ENCODE measurements around the gene NPDC1.

The NPDC1 gene

DNA sequence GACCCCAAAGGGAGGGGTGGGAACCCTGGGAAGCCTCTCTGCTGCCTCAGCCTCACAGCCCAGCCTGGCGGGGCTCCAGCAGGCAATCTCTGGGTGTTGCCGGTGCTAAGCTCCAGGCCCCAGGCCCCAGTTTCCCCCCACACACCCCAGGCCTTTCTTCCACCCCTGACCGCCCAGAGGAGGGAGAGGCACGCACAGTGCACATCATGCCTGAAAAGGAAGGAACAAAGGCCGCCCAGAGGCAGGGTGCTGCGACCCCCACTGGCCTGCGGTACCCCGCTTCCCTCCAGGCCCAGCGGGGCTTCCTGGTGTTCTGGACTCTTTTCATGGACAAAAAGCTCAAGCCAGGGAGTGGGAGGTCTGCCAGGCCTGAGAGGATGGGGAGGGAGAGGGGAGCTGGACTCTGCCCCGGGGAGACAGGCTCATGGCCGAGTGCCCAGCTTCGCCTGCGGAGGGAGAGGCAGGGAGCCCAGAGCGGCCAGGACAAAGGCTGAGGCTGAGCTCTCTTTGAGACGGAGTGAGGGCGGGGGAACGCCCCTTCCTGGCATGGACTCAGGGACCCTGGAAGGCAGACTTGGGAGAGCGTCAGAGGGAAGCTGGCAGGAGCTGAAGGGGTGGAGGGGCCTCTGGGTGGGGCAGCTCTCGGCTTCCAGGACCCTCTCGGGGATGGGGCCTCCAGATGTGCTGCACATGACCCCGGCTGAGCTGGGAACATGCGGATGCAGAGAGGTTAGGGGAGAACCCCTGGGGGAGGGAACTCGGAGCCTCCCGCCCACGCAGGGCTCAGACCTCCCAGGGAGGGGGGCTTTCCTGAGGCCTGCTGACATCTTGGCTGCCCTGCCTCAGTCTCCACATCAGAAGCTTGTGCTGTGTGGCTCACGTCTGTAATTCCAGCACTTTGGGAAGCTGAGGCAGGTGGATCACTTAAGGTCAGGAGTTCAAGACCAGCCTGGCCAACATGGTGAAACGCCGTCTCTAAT, 9.7 kb upstream of the NPDC1 start:
- DNase-seq, result no peak

DNA sequence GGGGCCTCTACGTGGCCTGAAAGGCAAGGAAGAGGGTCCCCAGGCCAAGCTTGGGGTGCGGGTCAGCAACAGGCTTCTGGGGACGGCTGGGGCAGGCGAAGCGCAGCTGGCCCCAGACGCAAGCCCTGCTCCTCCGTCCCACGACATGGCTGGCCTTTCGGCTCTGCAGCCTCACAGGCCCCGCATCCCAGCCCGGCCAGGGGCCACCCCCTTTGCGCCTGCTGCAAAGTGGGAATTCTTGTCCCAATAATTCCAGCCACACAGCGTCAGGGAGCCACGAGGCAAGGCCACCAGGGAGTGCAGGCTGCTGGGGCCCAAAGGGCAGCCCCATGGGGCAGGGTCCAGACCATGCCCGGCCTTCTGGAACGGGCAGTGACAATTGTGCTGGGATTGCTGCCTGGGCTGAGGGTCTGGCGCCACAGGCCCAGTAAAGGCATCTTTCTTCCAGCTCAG, 9.0 kb upstream of the NPDC1 start:
- no peak for DNase-seq

DNA sequence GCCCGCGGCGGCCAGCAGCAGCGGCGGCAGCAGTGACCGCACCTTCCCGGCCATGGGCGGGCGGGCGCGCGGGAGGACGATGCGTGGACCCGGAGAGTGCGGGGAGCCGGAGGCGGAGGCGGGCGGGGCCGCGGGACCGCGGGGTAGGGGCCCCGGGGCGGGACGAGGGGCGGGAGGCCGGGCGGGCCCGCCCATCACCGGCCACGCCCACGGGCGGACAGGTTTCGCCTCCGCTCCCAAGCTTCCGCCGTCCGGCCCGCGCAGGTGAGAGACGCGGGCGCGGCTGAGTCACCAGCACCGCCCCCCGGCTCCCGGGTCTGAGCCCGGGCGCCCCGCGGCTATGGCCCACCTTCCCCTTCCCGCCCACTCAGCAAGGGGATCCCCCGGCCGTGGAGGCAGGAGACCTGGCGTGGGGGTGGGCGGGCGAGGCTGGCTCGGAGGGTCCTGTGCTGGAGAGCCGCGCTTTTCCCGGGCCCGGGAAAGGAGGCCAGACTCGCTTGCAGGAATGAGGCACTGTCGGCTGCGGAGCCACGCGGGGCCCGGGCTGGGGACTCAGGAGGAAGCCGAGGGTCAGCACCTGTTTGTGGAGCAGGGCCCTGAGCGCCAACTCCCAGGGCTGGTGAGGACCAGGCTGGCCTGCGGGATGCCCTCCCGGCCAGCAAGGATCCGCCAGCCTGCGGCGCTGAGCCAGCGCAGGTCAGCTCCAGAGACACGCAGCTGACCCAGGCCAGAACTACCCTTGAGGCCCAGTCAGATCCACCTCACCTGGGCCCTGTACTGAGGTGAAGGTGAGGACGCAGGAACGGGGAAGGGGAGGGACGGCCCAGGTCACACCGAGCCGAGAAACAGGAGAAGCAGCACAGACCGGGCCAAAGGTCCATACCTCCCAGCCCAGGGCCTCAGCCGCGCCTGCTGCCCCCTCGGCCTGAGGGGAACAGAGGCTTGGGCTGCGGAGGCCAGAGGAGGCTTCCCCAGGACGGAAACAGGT, 8.3 kb upstream of the NPDC1 start, which contains the start of gene ENTPD2:
Gene ENTPD2, minus strand, starts transcription at position 118 of the 988 bp plus-strand sequence. Its CDS starts 64 bp downstream, at position 54.
- peak; percentile 47 for DNase-seq

DNA sequence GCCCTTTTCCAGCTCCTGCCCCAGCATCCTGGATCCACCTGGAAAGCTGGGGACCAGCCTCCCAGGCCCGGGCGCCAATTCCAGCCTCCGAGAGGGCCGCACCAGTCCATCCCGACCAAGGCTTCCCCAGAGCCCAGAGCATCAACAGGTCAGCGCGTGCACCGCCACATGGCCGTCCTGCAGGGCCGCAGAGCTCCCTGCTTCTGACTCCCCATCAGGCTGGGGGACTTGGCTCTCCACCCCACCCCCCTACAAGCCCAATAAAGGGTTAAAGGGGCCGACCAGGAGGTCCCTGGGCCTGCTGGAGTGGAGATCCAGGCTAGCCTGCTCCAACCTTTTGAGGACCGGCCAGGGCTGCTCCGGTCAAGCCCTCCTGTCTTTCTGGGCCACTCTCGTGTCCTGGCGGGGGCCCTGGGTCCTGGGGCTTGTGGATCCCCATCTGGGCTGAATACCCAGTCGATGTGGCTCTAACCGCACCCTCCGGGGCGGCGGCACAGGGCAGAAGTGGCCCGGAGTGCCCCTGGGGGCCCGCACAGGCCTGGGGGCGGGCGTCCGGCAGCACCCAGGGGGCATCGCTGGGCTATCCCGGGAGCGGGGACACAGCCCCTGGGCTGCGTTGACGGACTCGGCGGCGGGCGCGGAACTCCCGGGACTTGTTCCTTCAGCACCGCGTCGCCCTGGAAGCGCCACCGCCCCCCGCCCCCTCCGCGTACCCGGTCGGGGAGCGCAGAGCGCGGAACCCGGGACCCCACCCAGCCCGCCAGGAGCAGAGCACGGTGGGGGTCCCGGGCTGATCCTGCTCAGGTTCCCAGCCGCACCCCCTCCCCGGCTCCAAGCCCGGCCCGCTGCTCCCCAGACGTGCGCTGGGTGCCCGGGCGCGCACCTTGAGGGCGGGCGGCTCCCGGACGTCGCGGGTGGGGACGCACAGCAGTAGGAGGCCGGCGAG, 7.3 kb upstream of the NPDC1 start:
- no peak for DNase-seq

DNA sequence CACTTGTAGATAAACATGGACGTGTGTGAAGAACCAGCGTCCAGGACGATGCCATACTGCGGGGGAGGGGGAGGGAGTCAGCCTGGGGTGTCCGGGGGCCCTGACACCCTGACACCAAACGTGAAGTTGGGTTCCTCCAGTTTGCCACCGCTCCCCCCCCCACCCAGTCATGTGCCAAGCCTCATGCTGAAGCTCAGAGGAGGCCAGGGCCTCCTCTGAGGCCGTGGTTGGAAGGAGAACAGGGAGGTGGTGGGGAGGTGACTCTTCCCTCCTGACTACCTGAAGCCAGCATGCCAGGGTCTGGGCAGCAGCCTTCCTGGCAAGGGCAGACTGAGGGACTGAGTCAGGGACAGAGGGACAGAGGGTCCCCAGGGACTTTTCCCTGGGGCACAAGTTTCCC, 6.3 kb upstream of the NPDC1 start:
- DNase-seq, result no peak

DNA sequence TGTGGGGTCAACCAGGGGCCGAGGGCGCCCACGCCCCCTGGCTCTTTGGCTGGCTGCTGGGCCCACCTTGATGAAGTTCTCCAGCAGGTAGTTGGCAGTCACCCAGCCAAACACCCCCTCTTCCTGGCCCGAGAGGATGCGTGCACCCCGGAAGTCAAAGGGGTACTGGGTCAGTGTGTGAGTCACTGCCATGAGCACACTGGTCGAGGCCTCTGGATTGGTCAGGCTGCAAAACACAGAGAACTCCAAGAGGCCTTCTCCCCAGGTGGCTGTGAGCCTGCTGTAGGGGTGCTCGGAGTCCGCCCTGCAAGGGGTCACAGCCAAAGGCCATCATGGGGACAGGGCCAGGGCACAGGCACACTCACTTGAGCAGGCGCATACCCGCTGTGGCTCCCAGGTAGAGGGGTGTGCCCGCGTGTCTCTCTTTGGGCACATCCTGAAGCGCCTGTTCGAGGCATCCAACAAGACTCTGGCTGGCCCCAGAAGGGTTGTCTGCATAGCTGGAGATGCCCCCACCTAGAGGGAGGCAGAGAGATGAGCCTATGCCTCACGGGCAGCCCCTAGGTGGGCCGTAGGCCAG, 5.3 kb upstream of the NPDC1 start:
- no peak for DNase-seq

DNA sequence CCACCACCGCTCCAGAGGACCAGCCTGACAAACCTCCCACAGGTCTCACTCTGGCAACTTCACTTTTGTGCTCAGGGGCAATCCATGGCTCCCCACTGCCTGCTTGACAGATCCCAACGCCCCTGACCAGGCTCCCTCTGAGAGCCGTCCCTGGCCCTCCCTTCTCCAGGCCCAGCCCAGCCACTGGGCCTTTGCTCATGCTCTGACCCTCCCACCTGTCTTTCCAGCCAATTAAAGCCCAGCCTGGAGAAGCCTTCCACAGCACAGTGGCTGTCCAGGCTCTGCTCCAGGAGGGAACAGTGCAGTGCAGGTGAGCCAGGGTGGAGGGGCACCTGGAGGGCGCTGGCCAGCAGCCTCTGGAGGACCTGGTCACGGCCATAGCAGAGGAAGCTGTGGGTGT, 4.6 kb upstream of the NPDC1 start:
- no peak for DNase-seq

DNA sequence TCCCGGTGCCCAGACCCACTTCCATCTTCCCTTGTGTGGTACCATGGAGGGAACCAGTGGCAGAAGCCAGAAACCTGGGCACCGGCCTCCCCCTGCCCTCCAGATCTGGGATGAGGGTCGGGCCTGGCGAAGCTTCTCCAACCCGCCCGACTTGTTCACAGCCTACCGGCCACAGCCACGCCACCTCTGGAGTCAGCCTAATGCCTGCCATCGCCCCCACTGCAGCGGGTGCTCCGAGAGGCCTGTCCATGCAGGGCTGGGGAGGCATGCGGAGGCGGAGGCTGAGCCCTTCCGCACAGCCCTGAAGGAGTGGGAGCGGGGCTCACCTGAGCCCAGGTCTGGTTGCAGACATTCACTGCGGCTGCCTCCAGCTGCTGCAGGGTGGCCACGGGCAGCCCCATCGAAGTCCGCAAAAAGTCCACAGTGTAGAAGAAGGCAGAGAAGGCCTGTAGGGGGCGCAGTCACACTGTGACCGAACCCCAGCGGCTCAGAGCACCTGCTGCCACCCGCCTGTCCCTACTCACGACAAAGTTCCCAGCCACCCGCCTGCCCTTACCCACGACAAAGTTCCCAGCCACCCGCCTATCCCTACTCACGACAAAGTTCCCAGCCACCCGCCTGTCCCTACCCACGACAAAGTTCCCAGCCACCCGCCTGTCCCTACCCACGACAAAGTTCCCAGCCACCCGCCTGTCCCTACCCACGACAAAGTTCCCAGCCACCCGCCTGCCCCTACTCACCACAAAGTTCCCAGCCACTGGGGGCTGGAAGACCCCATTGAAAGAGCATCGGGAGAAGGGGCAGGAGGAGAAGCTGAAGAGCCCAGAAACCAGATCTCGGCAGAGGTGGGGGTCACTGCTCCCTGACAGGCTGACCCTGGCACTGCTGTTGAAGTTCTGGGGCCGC, 3.8 kb upstream of the NPDC1 start:
- DNase-seq, result peak; percentile 65

DNA sequence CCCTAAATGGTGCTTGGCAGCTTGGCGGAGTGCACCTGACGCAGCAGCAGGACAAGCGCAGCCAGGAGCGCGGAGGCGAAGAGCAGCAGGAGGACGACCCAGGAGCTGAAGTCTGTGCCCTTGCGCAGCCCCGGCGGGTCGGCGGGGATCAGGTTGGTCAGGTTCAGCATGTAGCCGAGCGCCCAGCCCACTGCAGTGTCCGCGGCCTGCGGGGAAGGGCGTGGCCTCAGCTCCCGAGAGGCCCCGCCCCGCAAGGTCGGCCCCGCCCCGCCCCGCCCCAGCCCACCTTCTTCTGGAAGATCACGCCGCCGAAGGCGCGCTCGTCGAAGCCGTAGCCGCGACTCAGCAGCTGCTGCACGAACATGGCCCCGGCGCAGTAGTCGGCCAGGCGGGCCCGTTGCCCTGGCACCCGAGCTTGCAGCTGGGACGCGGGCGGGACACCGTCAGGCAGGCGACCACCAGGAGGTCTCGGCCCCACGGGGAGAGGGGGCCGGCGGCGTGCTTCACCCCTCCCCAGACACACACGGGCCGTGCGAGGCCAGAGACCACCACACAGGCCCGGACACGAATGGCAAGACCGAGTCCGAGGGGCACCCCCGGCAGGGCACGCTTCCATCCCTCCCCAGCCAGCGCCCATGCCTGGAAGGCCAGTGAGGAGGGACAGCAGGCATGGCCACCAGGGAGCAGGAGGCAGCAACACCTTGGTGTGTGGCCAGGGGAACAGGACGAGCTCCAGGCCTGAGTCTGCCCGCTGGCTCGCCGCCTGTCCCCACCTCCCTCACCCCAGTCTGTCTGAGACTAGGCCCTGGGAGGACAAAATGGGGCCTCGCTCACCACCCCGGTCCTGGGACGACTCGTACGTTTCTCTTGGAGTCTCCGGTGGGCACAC, 2.9 kb upstream of the NPDC1 start:
- no peak for DNase-seq

DNA sequence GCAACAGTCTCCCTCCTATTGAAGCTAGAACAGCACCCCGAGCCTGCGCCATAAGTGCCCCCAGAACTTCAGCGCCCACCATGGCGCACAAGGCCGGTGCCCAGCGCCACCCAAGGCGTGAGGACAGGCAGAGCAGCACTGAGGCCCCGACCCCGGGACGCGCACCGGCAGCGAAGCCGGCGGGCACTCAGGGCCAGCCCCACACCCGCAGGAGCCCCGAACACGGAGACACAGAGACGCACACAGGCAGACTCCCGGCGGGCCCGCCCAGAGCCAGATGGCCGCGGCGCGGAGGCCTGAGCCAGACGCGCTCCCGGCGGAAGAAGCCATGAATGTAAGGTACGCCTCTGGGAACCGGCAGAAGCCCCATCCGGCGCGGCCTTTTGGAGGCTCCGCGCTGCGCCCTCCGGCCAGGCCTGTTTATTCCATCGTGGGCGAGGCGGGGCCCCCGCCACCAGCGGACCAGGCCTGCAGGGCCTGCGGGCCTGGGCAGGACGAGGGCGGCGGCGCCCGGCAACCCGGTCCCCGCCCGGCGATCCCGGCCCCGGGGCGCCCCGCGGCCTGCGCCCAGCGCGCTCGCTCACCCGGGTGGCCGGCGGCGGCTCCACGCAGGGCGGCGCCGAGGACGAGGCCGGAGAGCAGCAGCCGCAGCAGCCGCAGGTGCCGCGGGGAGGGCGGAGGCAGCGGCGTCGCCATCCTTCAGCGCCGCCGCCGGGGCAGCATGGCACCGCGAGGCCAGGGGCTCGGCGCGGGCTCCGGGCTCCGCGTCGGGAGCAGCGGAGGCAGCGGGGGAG, 486 bp downstream of the NPDC1 start:
- no peak for DNase-seq

DNA sequence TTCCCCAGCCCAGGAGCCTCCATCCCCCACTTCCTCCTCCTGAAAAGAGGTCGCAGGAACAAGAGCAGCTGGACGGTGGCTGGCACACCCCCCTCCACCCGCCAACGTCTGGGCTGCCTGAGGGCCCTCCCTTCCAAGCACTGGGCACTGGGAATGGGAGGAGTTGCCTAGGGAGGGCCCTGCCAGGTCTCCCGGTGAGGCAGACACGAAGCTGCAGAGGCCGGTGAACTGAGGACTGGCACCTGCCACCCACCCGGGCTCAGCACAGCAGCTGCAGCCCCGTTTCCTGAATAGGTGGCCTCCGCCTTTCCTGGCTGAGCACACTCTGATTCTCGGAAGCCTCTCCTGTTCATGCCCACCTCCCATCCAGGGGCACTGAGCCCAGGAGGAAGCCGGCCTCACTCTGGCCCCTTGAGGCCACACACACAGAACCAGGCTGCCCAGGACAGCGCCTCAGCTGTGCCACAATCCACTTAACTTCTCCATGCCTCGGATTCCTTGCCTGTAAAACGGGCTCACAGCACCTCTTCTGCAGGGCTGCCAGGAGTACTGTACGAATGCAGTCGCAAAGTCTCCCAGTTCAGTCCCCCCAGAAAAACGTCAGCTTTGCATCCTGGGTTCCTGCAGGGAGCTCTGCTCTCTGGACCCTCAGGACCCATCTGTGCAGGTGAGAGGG, 1.3 kb downstream of the NPDC1 start:
- DNase-seq, result no peak

DNA sequence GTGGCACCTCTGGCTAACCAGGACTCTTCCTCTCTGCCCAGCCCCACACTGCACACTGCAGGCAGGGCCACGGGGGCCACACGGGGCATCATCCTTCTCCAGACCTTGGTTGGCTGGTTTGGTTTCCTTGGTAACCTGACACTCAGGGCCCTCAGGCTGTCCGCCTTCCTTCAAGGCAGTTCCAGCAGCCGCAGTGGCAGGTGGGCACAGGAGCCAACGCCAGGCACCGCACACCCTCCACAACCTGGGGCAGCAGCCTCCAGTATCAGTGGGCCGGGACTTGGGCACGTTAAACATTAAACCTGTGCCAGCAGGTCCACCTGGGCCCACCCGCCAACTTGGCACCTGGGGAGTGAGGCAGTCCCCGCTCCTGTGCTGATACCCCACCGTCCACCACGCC, 1.9 kb downstream of the NPDC1 start:
- no peak for DNase-seq

DNA sequence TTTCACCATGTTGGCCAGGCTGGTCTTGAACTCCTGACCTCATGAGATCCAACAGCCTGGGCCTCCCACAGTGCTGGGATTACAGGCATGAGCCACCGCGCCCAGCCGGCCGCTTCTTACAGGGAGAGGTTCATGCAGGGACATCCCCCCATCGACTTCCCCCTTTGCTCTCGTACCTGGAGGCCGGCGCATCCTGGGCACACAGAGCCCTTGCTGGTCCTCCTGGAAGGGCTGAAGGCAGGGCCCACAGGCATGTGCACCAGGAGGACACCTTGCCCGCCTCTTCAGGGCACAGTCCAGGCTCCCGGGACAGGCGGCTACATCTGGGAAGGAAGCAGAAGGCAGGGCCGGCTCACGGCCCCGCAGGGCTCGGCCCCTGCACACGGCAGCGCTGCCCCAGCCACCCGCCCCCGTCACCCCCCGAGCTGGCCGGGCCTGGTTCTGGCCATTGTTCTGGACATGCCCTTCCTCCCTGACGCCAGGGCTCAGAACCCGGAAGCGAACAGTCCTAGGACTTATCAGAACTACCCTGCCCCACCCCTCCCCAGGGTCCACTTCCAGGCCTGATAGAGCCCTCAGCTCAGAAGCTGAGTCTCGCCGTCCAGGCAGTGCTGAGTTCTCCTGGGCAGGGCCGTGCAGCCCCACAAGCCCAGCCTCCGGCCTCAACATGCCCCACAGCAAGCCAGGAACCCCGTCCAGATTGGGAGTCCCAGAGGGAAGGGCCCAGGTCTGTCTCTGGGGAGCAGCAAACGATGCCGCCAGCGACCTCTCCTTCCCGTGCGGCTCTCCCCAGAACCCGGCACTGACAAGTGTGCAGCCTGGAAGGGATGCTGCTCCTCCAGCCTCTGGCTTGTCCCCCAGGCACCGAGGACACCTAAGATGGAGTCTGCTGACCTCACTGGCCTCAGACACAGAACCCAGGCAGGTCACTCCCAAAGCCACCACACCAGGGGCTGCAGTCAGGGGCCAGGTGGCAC, 2.9 kb downstream of the NPDC1 start:
- no peak for DNase-seq

DNA sequence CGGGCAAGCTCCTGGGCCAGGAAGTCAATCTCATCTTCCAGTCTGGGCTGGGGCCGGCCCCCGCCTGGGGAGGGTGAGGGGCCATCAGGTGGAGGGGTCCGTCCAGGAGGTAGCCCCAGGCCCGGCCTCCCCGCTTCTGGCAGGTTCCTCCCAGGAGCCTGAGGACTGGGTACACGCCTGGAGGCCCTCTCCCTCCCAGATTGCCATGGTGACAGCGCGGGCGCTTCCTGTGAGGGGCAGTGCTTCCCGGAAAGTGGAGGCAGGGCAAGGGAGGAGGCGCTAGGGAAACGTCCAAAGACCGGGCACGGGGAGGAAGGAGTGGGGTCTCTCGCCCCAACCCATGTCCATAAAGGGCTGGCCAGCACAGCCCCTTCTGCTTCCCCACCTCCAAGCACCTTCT, 4.9 kb downstream of the NPDC1 start:
- no peak for DNase-seq

DNA sequence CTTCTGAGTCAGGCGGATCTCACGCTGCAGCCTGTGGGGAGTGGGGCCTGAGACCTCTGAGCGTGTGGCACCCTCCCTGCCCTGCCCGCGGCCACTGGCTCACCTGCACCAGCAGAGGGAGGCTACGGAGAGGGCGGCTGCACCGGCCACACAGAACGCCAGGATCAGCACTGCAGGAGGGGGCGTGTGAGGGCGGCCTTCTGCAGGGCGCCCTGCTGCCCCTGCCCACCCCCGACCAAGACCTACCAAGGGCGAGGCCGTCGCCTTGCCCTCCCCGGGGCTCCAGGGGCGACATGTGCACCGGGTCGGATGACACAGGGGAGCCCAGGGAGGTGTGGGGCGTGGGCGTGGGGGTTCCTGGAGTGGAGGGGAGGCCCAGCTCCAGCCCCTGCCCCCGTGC, 5.4 kb downstream of the NPDC1 start:
- no peak for DNase-seq

DNA sequence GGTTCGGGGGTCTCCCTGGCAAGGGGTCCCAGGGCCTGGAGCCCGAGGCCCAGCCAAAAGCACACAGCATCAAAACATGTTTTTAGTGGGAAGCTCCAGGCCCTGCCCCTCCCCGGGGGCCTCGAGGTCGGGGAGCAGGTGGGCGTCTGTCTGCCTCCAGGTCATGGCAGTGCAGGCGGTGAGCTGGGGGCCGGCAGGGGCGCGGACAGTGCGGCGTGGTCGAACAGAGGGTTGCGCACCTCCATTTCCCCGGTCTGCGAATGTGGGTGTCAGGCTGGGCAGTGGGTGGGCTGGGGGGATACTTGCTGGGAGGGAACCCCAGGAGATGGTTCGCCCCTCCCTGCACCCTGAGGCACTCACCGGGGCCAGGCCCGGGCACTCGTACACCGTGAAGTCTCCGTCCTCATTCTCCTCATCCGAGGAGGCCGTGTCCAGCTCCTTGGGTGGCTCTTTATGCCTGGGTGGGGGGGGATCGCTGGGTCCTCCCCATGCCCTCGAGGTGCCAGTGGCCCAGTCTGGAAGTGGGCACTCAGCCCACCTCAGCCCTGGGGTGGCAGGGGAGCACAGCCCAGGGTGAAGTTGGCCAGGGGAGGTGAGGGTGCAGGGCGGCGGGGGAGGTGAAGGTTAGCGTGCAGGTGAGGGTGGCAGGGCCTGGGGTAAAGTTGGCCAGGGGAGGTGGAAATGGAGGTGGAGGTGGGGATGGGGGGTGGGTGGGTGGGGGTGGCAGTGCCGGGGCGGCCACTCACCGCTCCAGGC, 6.2 kb downstream of the NPDC1 start:
- no peak for DNase-seq

Data from CD4-positive, alpha-beta T cell treated with Interleukin-17A for 1 hour (primary cell).